K562 (cell line): Measurements from ENCODE around the gene FGF1. TPM values are rescaled to one million over a fixed set of nuclear protein-coding genes. Genes with fewer than 3 reads are reported as not detected.

Source experiments
- ATAC-seq: fragments of 200-7000 bp; cut with Tn5 transposase; 3 replicates; pipeline ENCODE4 v1.9.1; 2020; ENCODE audit warnings: moderate library complexity
- BruUV-seq: library from RNA; stranded (reverse); fragments of 400-500 nt; replicated peaks from 2 replicates; lab custom pipeline; 2021; lab: Mats Ljungman, UMichigan
- CTCF ChIA-PET: fragments of 300-600 bp; formaldehyde crosslinking; extraction: SDS; loops from one replicate; lab custom pipeline; 2021; ENCODE audit warnings: low intra/inter-chr PET ratio; lab: Yijun Ruan, JAX
- POLR2A ChIA-PET: fragments of 300-600, 350-650 bp; sonication (Branson Sonifier 250); formaldehyde crosslinking; extraction: SDS; loops from one replicate; lab custom pipeline; 2021; ENCODE audit warnings: antibody characterized with exemption, inconsistent platforms; lab: Yijun Ruan, JAX
- DNase-seq, 4 experiments: peaks; one replicate each; pipeline versions ENCODE4 v3.0.0 to v3.0.0-alpha.2; 2011 to 2018; ENCODE audit warnings: low spot score in 3 of 4, mixed read lengths in 3 of 4; ENCODE audit errors: extremely low read depth in 1 of 4
- FAIRE-seq: peaks from 2 replicates; lab custom pipeline; 2011; peaks lifted over from hg19 to GRCh38; lab: Jason Lieb, UNC
- H2AFZ ChIP-seq: 2 replicates; pipeline ENCODE4 v1.6.0; 2011; ENCODE audit warnings: low read depth, low read length, control low read depth, inconsistent platforms
- H3K27ac ChIP-seq: fragments of 200-600 bp; 3 replicates; pipeline ENCODE4 v1.8.0; 2011; ENCODE audit warnings: low read depth, mild to moderate bottlenecking, control low read depth, inconsistent platforms, low read length, moderate library complexity, mixed read lengths; ENCODE audit errors: extremely low read depth
- H3K27me3 ChIP-seq, 2 experiments: fragments of 300-600 bp in 1 of 2; 2 replicates in 1 of 2; 3 replicates in 1 of 2; pipeline versions ENCODE4 v1.6.0 to v1.8.0; 2011; ENCODE audit warnings: inconsistent platforms in 2 of 2, low read length in 2 of 2, mild to moderate bottlenecking in 1 of 2, mixed read lengths in 1 of 2, moderate library complexity in 1 of 2; ENCODE audit not compliant: control insufficient read depth in 2 of 2, insufficient read depth in 2 of 2
- H3K36me3 ChIP-seq: fragments of 300-600 bp; 3 replicates; pipeline ENCODE4 v1.8.0; 2011; ENCODE audit warnings: mild to moderate bottlenecking, low read length, inconsistent platforms; ENCODE audit not compliant: control insufficient read depth, insufficient read depth
- H3K4me1 ChIP-seq, 2 experiments: fragments of 200-600 bp in 1 of 2; replicated peaks in 1 of 2; 2 replicates in 1 of 2; 3 replicates in 1 of 2; pipeline versions ENCODE4 v1.5.1 to v1.8.0; 2011; ENCODE audit warnings: inconsistent platforms in 2 of 2, low read length in 2 of 2, mild to moderate bottlenecking in 1 of 2, mixed read lengths in 1 of 2, moderate library complexity in 1 of 2; ENCODE audit not compliant: control insufficient read depth in 2 of 2, insufficient read depth in 2 of 2
- H3K4me2 ChIP-seq: 2 replicates; pipeline ENCODE4 v1.6.1; 2011; ENCODE audit warnings: low read length, control low read depth, inconsistent platforms, mixed read lengths; ENCODE audit not compliant: insufficient read depth
- H3K4me3 ChIP-seq: fragments of 200-600 bp; sonication (generic), shearing (Covaris generic); 2 replicates; pipeline ENCODE4 v1.5.1; 2016; ENCODE audit warnings: control low read depth, inconsistent platforms
- H3K79me2 ChIP-seq: fragments of 200-600 bp; 3 replicates; pipeline ENCODE4 v1.8.0; 2011; ENCODE audit warnings: low read length, inconsistent platforms; ENCODE audit not compliant: control insufficient read depth, insufficient read depth
- H3K9ac ChIP-seq, 2 experiments: 2 replicates each; pipeline versions ENCODE4 v1.6.0 to v1.6.1; 2011; ENCODE audit warnings: low read depth in 2 of 2, low read length in 2 of 2, control low read depth in 1 of 2, inconsistent platforms in 1 of 2, mild to moderate bottlenecking in 1 of 2, mixed read lengths in 1 of 2; ENCODE audit not compliant: insufficient read depth in 1 of 2
- H3K9me1 ChIP-seq: one replicate; pipeline ENCODE4 v1.6.0; 2011; ENCODE audit warnings: inconsistent platforms, mild to moderate bottlenecking, low read length, moderate library complexity; ENCODE audit not compliant: control insufficient read depth, insufficient read depth
- H3K9me3 ChIP-seq: replicated peaks from 2 replicates; pipeline ENCODE4 v1.5.1; 2011; ENCODE audit warnings: low read depth, low read length, inconsistent platforms; ENCODE audit not compliant: control insufficient read depth, insufficient read depth
- H4K20me1 ChIP-seq: replicated peaks from 2 replicates; pipeline ENCODE4 v1.6.1; 2011; ENCODE audit warnings: low read length, inconsistent platforms, mixed read lengths; ENCODE audit not compliant: control insufficient read depth, insufficient read depth
- BHLHE40 ChIP-seq: IDR thresholded peaks from 2 replicates; pipeline ENCODE4 v1.6.1; 2011; ENCODE audit warnings: low read length, improper control_type of control experiment
- BRD9 ChIP-seq: fragments of 450-650 bp; IDR thresholded peaks from 2 replicates; pipeline ENCODE4 v1.6.1; 2018; ENCODE audit warnings: low read depth; ENCODE audit not compliant: partially characterized antibody
- FOS ChIP-seq: IDR thresholded peaks from 3 replicates; pipeline ENCODE4 v1.6.1; 2011; ENCODE audit not compliant: insufficient read length; ENCODE audit errors: extremely low read depth
- KAT2B ChIP-seq: IDR thresholded peaks from one replicate; pipeline ENCODE4 v1.6.1; 2012; ENCODE audit warnings: low read depth, mild to moderate bottlenecking, control low read depth, inconsistent platforms, low read length, moderate library complexity
- NR3C1 ChIP-seq: sonication (generic); formaldehyde crosslinking; IDR thresholded peaks from 2 replicates; pipeline ENCODE4 v1.8.1; 2022; ENCODE audit warnings: missing genetic modification reagents
- RAD21 ChIP-seq, 2 experiments: fragments of 250-450 bp in 1 of 2; fragments of 450-650 bp in 1 of 2; sonication (Bioruptor Pico) in 1 of 2; formaldehyde crosslinking in 1 of 2; IDR thresholded peaks in 1 of 2; conservative IDR thresholded peaks in 1 of 2; 2 replicates each; pipeline versions ENCODE4 v1.4.0 to v1.8.0; 2020 to 2022; ENCODE audit warnings: mild to moderate bottlenecking in 2 of 2, moderate library complexity in 1 of 2
- RBM17 ChIP-seq: fragments of 200-400 bp; formaldehyde crosslinking; IDR thresholded peaks from 2 replicates; pipeline ENCODE4 v1.6.1; 2017; ENCODE audit warnings: low read depth, mild to moderate bottlenecking, low read length, borderline replicate concordance
- RBM25 ChIP-seq: fragments of 200-400 bp; formaldehyde crosslinking; IDR thresholded peaks from 2 replicates; pipeline ENCODE4 v1.6.1; 2018; ENCODE audit warnings: low read length, low read depth, moderate library complexity; ENCODE audit not compliant: severe bottlenecking
- SOX6 ChIP-seq: fragments of 450-650 bp; IDR thresholded peaks from 2 replicates; pipeline ENCODE4 v1.6.1; 2014; ENCODE audit warnings: mild to moderate bottlenecking
- TFAM ChIP-seq: fragments of 250-450 bp; sonication (Bioruptor Pico); conservative IDR thresholded peaks from 2 replicates; pipeline ENCODE4 v1.5.0; 2021; ENCODE audit warnings: mild to moderate bottlenecking, moderate library complexity
- THAP7 ChIP-seq: fragments of 250-450 bp; sonication (Bioruptor Pico); IDR thresholded peaks from 2 replicates; pipeline ENCODE4 v1.5.0; 2021
- ZNF134 ChIP-seq: fragments of 250-450 bp; sonication (Bioruptor Pico); conservative IDR thresholded peaks from 2 replicates; pipeline ENCODE4 v1.4.0; 2020
- ZNF57 ChIP-seq: fragments of 450-650 bp; formaldehyde crosslinking; IDR thresholded peaks from 2 replicates; pipeline ENCODE4 v1.4.0; 2020; ENCODE audit warnings: mild to moderate bottlenecking, moderate library complexity
- WGBS: fragments of 100-300 bp; shearing (Covaris generic); methylation state at CpG from one replicate; pipeline ENCODE4 v1.1.6; 2016; ENCODE audit warnings: low coverage, mixed read lengths; ENCODE audit not compliant: insufficient coverage; ENCODE audit errors: missing lambda C conversion rate; 5-methylcytosine and 5-hydroxymethylcytosine counted together
- in situ Hi-C: fragments of 300-500 bp; cut with MboI; formaldehyde crosslinking; loops from 4 replicates; pipeline ENCODE4 v1.15.0; 2018; ENCODE audit warnings: inconsistent platforms, mixed read lengths
- intact Hi-C: fragments of 100-400 bp; cut with micrococcal nuclease; formaldehyde crosslinking; loops from 2 replicates; pipeline ENCODE4 v1.14.2; 2022
- polyA plus RNA-seq, 8 experiments: library from polyadenylated mRNA; depleted of rRNA in 4 of 8; stranded (reverse) in 5 of 8; unstranded in 3 of 8; fragments of >200 nt; fragmentation: Nextera tagmentation in 2 of 8; fragmentation: Illumina TruSeq in 1 of 8; extraction: Ambion mirVana in 2 of 8; extraction: Trizol in 1 of 8; gene quantifications; 2 replicates each; pipeline versions ENCODE4 v1.2.1 to v1.2.3, GENCODE V29; 2011 to 2014; ENCODE audit warnings: inconsistent platforms in 1 of 8, missing spikeins in 1 of 8
- total RNA-seq, 7 experiments: library from RNA; depleted of rRNA in 6 of 7; stranded (reverse); fragments of >200 nt in 6 of 7; fragmentation: Illumina TruSeq in 2 of 7; extraction: Trizol in 2 of 7; gene quantifications; 2 replicates each; pipeline versions ENCODE4 v1.2.1 to v1.2.3, GENCODE V29; 2011 to 2021; ENCODE audit warnings: low replicate concordance in 1 of 7

FGF1 gene
- total and polyA plus RNA-seq, 9 of the 15 experiments (the other 6 are each of a cell fraction or from before 2014, with no cell fraction given), result not detected

GRCh38 chr5:142585451-142585850, 100.4 kb downstream of the FGF1 start:
- no peaks in the 10 kb centered on the region for H3K79me2 ChIP-seq
- no peak overlapping the region for H2AFZ ChIP-seq
- intact Hi-C loops, result loop anchor here (10.0 kb wide), 1 partner anchor 299 kb away; no protein-coding TSS in a partner anchor
- no peak for ATAC-seq
- H3K4me3 ChIP-seq, result no peak overlapping the region
- H3K36me3 ChIP-seq, result no peaks in the 10 kb centered on the region
- DNase-seq, result no peak
- FAIRE-seq, result no peak
- POLR2A ChIA-PET, result interaction anchor here (0.7 to 1.0 kb wide), 2 partner anchors 13 to 118 kb away, joined by 3 to 4 read pairs; no protein-coding TSS in a partner anchor
- in situ Hi-C loops, result loop anchor here (10.0 kb wide), 1 partner anchor 109 kb away; no protein-coding TSS in a partner anchor
- H3K9ac ChIP-seq, result no peak overlapping the region
- WGBS, result 12% methylated on average over 4 of the region's 4 CpGs
- BruUV-seq, result no TSS peak
- no peak overlapping the region for H3K27ac ChIP-seq
- no peak for TF ChIP-seq KAT2B
- TF ChIP-seq RAD21 (CRISPR knock-in tag; conservative IDR thresholded peaks at IDR 0.05 in 1 of 2, IDR thresholded peaks at IDR 0.05 in 1 of 2), result no peak
- TF ChIP-seq SOX6, result no peak
- TF ChIP-seq RBM25, result peak; percentile 46
- no peak for TF ChIP-seq ZNF57
- CTCF ChIA-PET, result no interaction called here
- H3K4me1 ChIP-seq, result no peaks in the 10 kb centered on the region
- H3K4me2 ChIP-seq, result no peak overlapping the region
- no peaks in the 10 kb centered on the region for H3K9me1 ChIP-seq
- no peaks in the 10 kb centered on the region for H3K9me3 ChIP-seq
- peaks cover 0 to 7% of the 10 kb centered on the region in 2 experiments; a peak in 1 of 5 replicates for H3K27me3 ChIP-seq
- no peaks in the 10 kb centered on the region for H4K20me1 ChIP-seq

- no TSS peak for BruUV-seq
- no peak for FAIRE-seq
- H3K9ac ChIP-seq, result no peak overlapping the region
- no peak overlapping the region for H3K4me2 ChIP-seq
- H3K36me3 ChIP-seq, result no peaks in the 10 kb centered on the region
- WGBS, result 0% methylated on average over 1 of the region's 1 CpG
- intact Hi-C loops, result loop anchor here (10.0 kb wide), 1 partner anchor 300 kb away; no protein-coding TSS in a partner anchor
- no peaks in the 10 kb centered on the region for H3K79me2 ChIP-seq
- no peak overlapping the region for H3K4me3 ChIP-seq
- TF ChIP-seq FOS (no peak), THAP7 (CRISPR knock-in tag) (no peak), TFAM (no peak), BHLHE40 (no peak), BRD9 (no peak), NR3C1 (no peak), ZNF134 (CRISPR knock-in tag) (no peak), RBM17 (no peak)
- TF ChIP-seq, all 486 proteins: peak for 0
- DNase-seq (no peak), ATAC-seq (no peak)
- Histone ChIP-seq H3K9me3 (no peaks in the 10 kb centered on the region), H3K9me1 (no peaks in the 10 kb centered on the region), H2AFZ (no peak overlapping the region), H4K20me1 (no peaks in the 10 kb centered on the region), H3K27me3 (peaks cover 0 to 7% of the 10 kb centered on the region in 2 experiments; a peak in 1 of 5 replicates), H3K27ac (no peak overlapping the region), H3K4me1 (no peaks in the 10 kb centered on the region)
- POLR2A ChIA-PET, result interaction anchor here (0.7 kb wide), 1 partner anchor 118 kb away, joined by 4 read pairs; no protein-coding TSS in a partner anchor
- in situ Hi-C loops, result loop anchor here (10.0 kb wide), 1 partner anchor 110 kb away; no protein-coding TSS in a partner anchor
- CTCF ChIA-PET, result no interaction called here
These were observed 101.0 kb downstream of the FGF1 start for GRCh38 chr5:142584891-142585290.
